ENCODE measurements around the gene RITA1. TPM values are rescaled to one million over a fixed set of nuclear protein-coding genes. Genes with fewer than 3 reads are reported as not detected.
A peak's percentile ranks its signal among the peaks of the same experiment; 100 is the strongest.

The RITA1 gene
- total and polyA plus RNA-seq, 7 experiments from 2014 or later, result 6.4 to 28.9 (median 14.2) TPM

- ChIA-PET POLR2A (interaction anchor here (1.0 to 1.7 kb wide), 3 partner anchors 8 to 19 kb away, joined by 4 to 5 read pairs (median 5); no protein-coding TSS in a partner anchor), CTCF (interaction anchor here (0.6 kb wide), 2 partner anchors 40 to 816 kb away, joined by 3 read pairs; no protein-coding TSS in a partner anchor)
- Mint-ChIP-seq H3K27me3 (no peaks in the 10 kb centered on the region), H3K9me3 (no peaks in the 10 kb centered on the region), H3K4me3 (peak overlapping the region in 1 of 10 donors; percentile 48), H3K36me3 (peaks cover 5 to 27% (median 19%) of the 10 kb centered on the region in 5 donors), H3K4me1 (peaks cover 35 to 66% (median 61%) of the 10 kb centered on the region in 7 donors), H3K27ac (peak overlapping the region in 5 of 9 donors; percentile 4 to 70 (median 51))
- ATAC-seq (no peak), DNase-seq (no peak)
- no peaks in the 10 kb centered on the region for H3K27me3 ChIP-seq (ENCODE audit: control insufficient read depth in 2 of 2, insufficient read depth in 2 of 2, low read length in 2 of 2)
- H3K4me3 ChIP-seq (ENCODE audit: low read length), result no peak overlapping the region
- peaks cover 0 to 38% (median 13%) of the 10 kb centered on the region in 3 experiments for H3K36me3 ChIP-seq (ENCODE audit: control insufficient read depth in 2 of 3, insufficient read depth in 3 of 3, low read length in 3 of 3)
- no peak overlapping the region for H3K27ac ChIP-seq (ENCODE audit: low read depth, low read length)
- H3K4me1 ChIP-seq (ENCODE audit: control insufficient read depth in 2 of 2, insufficient read depth in 2 of 2, low read length in 2 of 2), result peaks cover 9 to 52% of the 10 kb centered on the region in 2 donors
- H3K9me3 ChIP-seq (ENCODE audit: control insufficient read depth in 2 of 3, low read length in 3 of 3), result no peaks in the 10 kb centered on the region
- intact Hi-C loops (cut with micrococcal nuclease), result loop anchor here in 1 of 2 donors (10.0 kb wide), 1 partner anchor 738 kb away; the partner anchor contains the start of gene RBM19
Measured at GRCh38 chr12:113226696-113227568, 41.4 kb downstream of the RITA1 start.

- ChIA-PET CTCF (interaction anchor here (0.6 kb wide), 1 partner anchor 183 kb away, joined by 3 read pairs; no protein-coding TSS in a partner anchor), POLR2A (interaction anchor here (0.6 to 1.7 kb wide), 3 partner anchors 20 to 100 kb away, joined by 3 to 6 read pairs (median 5); no protein-coding TSS in a partner anchor)
- H3K9me3 ChIP-seq (ENCODE audit: control insufficient read depth in 2 of 3, low read length in 3 of 3), result no peaks in the 10 kb centered on the region
- H3K36me3 ChIP-seq (ENCODE audit: control insufficient read depth in 2 of 3, insufficient read depth in 3 of 3, low read length in 3 of 3), result peaks cover 0 to 43% (median 13%) of the 10 kb centered on the region in 3 experiments
- no peak overlapping the region for H3K4me3 ChIP-seq (ENCODE audit: low read length)
- H3K27ac ChIP-seq (ENCODE audit: low read depth, low read length), result no peak overlapping the region
- Mint-ChIP-seq H3K27ac (peak overlapping the region in 5 of 9 donors; percentile 4 to 70 (median 21)), H3K27me3 (no peaks in the 10 kb centered on the region), H3K36me3 (peaks cover 5 to 27% (median 22%) of the 10 kb centered on the region in 5 donors), H3K4me3 (peak overlapping the region in 2 of 10 donors; percentile 10 to 50), H3K4me1 (peaks cover 29 to 66% (median 59%) of the 10 kb centered on the region in 7 donors), H3K9me3 (no peaks in the 10 kb centered on the region)
- no peak for ATAC-seq
- no peaks in the 10 kb centered on the region for H3K27me3 ChIP-seq (ENCODE audit: control insufficient read depth in 2 of 2, insufficient read depth in 2 of 2, low read length in 2 of 2)
- H3K4me1 ChIP-seq (ENCODE audit: control insufficient read depth in 2 of 2, insufficient read depth in 2 of 2, low read length in 2 of 2), result peaks cover 6 to 52% of the 10 kb centered on the region in 2 donors
- intact Hi-C loops (cut with micrococcal nuclease), result loop anchor here in 1 of 2 donors (10.0 kb wide), 1 partner anchor 737 kb away; the partner anchor contains the start of gene RBM19
- no peak for DNase-seq
Measured at GRCh38 chr12:113227686-113228391, 42.3 kb downstream of the RITA1 start.

DNA sequence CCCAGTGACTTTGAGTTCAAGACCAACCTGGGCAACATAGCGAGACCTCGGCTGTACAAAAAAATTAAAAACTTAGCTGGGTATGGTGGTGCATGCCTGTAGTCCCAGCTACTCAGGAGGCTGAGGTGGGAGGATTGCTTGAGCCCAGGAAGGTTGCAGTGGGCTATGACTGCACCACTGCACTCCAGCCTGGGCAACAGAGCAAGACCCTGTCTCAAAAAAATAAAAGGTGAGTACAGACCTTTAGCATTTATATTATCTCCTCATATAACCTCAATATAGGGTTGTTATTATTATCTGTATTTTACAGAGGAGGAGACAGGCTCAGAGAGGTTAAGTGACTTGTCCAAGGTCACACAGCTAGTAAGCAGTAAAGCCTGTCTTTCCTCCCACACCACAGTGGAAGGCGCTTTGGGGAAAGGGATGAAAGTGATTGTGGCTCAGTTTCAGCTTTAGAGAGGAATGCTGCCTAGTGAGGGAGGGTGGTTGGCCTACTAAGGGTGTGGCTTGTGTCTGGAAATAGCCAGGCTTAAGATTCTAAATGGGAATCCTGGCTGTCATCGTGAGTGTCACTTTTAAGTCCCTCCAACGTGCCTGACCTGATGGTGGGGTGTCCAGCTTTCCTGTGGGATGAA lies 43.0 kb downstream of the RITA1 start:
- no peak for ATAC-seq
- intact Hi-C loops (cut with micrococcal nuclease), result loop anchor here in 1 of 2 donors (10.0 kb wide), 1 partner anchor 736 kb away; the partner anchor contains the start of gene RBM19
- peaks cover 5 to 31% (median 28%) of the 10 kb centered on the region in 5 donors for H3K36me3 Mint-ChIP-seq
- POLR2A ChIA-PET, result interaction anchor here (0.6 to 1.7 kb wide), 3 partner anchors 42 to 100 kb away, joined by 3 to 6 read pairs (median 5); partner anchors contain the start of genes DDX54 and RITA1
- no peaks in the 10 kb centered on the region for H3K27me3 ChIP-seq (ENCODE audit: control insufficient read depth in 2 of 2, insufficient read depth in 2 of 2, low read length in 2 of 2)
- H3K4me1 ChIP-seq (ENCODE audit: control insufficient read depth in 2 of 2, insufficient read depth in 2 of 2, low read length in 2 of 2), result peaks cover 7 to 54% of the 10 kb centered on the region in 2 donors
- H3K27ac Mint-ChIP-seq, result peak overlapping the region in 7 of 9 donors; percentile 17 to 92 (median 49)
- no peaks in the 10 kb centered on the region for H3K9me3 Mint-ChIP-seq
- peaks cover 32 to 66% (median 59%) of the 10 kb centered on the region in 7 donors for H3K4me1 Mint-ChIP-seq
- peak overlapping the region in 4 of 10 donors; percentile 16 to 73 (median 36) for H3K4me3 Mint-ChIP-seq
- H3K9me3 ChIP-seq (ENCODE audit: control insufficient read depth in 2 of 3, low read length in 3 of 3), result no peaks in the 10 kb centered on the region
- no peaks in the 10 kb centered on the region for H3K27me3 Mint-ChIP-seq
- peaks cover 0 to 43% (median 13%) of the 10 kb centered on the region in 3 experiments for H3K36me3 ChIP-seq (ENCODE audit: control insufficient read depth in 2 of 3, insufficient read depth in 3 of 3, low read length in 3 of 3)
- no peak overlapping the region for H3K4me3 ChIP-seq (ENCODE audit: low read length)
- no peak overlapping the region for H3K27ac ChIP-seq (ENCODE audit: low read depth, low read length)
- DNase-seq, result no peak
- CTCF ChIA-PET, result no interaction called here

GRCh38 chr12:113230315-113231234 lies 45.1 kb downstream of the RITA1 start:
- ATAC-seq (no peak), DNase-seq (no peak)
- H3K36me3 Mint-ChIP-seq, result peaks cover 5 to 40% (median 34%) of the 10 kb centered on the region in 5 donors
- H3K4me1 ChIP-seq (ENCODE audit: control insufficient read depth in 2 of 2, insufficient read depth in 2 of 2, low read length in 2 of 2), result peaks cover 7 to 54% of the 10 kb centered on the region in 2 donors
- H3K27ac ChIP-seq (ENCODE audit: low read depth, low read length), result peak overlapping the region; percentile 51
- CTCF ChIA-PET, result interaction anchor here (1.0 to 3.5 kb wide), 2 partner anchors 7 to 69 kb away, joined by 4 to 17 read pairs; no protein-coding TSS in a partner anchor
- peak overlapping the region; percentile 36 to 92 (median 77) for H3K27ac Mint-ChIP-seq
- no peak overlapping the region for H3K4me3 ChIP-seq (ENCODE audit: low read length)
- H3K4me3 Mint-ChIP-seq, result peak overlapping the region; percentile 32 to 79 (median 65)
- POLR2A ChIA-PET, result interaction anchor here (0.6 to 6.3 kb wide), 4 partner anchors 8 to 44 kb away, joined by 3 to 51 read pairs (median 4); partner anchors contain the start of genes DDX54, RITA1 and TPCN1
- peaks cover 0 to 45% (median 13%) of the 10 kb centered on the region in 3 experiments for H3K36me3 ChIP-seq (ENCODE audit: control insufficient read depth in 2 of 3, insufficient read depth in 3 of 3, low read length in 3 of 3)
- intact Hi-C loops (cut with micrococcal nuclease), result loop anchor here in 1 of 2 donors (5.0 kb wide), 2 partner anchors 47 to 72 kb away; no protein-coding TSS in a partner anchor
- no peaks in the 10 kb centered on the region for H3K9me3 ChIP-seq (ENCODE audit: control insufficient read depth in 2 of 3, low read length in 3 of 3)
- peaks cover 44 to 79% (median 64%) of the 10 kb centered on the region in 7 donors for H3K4me1 Mint-ChIP-seq
- no peaks in the 10 kb centered on the region for H3K27me3 ChIP-seq (ENCODE audit: control insufficient read depth in 2 of 2, insufficient read depth in 2 of 2, low read length in 2 of 2)
- H3K9me3 Mint-ChIP-seq, result no peaks in the 10 kb centered on the region
- no peaks in the 10 kb centered on the region for H3K27me3 Mint-ChIP-seq
